PC-9 (cell line): Measurements from ENCODE around the gene PRRC1. TPM values are rescaled to one million over a fixed set of nuclear protein-coding genes. Genes with fewer than 3 reads are reported as not detected.

Source experiments
- BruUV-seq: library from RNA; stranded (reverse); fragments of 400-500 nt; replicated peaks from 2 replicates; lab custom pipeline; 2021; lab: Mats Ljungman, UMichigan
- CTCF ChIA-PET: fragments of 300-600 bp; sonication (Branson Sonifier 250); formaldehyde crosslinking; loops from one replicate; lab custom pipeline; 2022; ENCODE audit warnings: antibody characterized with exemption; lab: Charles Lee
- POLR2A ChIA-PET: fragments of 300-600 bp; sonication (Branson Sonifier 250); formaldehyde crosslinking; loops from one replicate; lab custom pipeline; 2022; ENCODE audit warnings: antibody characterized with exemption; ENCODE audit not compliant: unreplicated experiment; lab: Charles Lee
- DNase-seq, 2 experiments: peaks; one replicate each; pipeline versions ENCODE4 v3.0.0 to v3.0.0-alpha.2; 2015 to 2022; ENCODE audit warnings: mixed read lengths in 1 of 2
- H2AFZ ChIP-seq: fragments of 200-600 bp; sonication (generic); 2 replicates; pipeline ENCODE4 v1.8.1; 2017; ENCODE audit warnings: antibody characterized with exemption
- H3F3A ChIP-seq: fragments of 200-600 bp; sonication (generic); 2 replicates; pipeline ENCODE4 v1.8.1; 2017; ENCODE audit warnings: antibody characterized with exemption, mild to moderate bottlenecking, low read depth; ENCODE audit not compliant: insufficient read depth
- H3K27ac ChIP-seq: fragments of 200-600 bp; sonication (generic); 2 replicates; pipeline ENCODE4 v1.6.1; 2016; ENCODE audit warnings: mixed run types
- H3K27me3 ChIP-seq: fragments of 200-600 bp; sonication (generic); 2 replicates; pipeline ENCODE4 v1.6.1; 2016; ENCODE audit warnings: low read depth, mixed run types; ENCODE audit not compliant: insufficient read depth
- H3K36me3 ChIP-seq: fragments of 200-600 bp; sonication (generic); 2 replicates; pipeline ENCODE4 v1.6.1; 2016; ENCODE audit warnings: low read depth, mixed run types
- H3K4me1 ChIP-seq: fragments of 200-600 bp; sonication (generic); replicated peaks from 2 replicates; pipeline ENCODE4 v1.6.1; 2016; ENCODE audit warnings: mixed run types; ENCODE audit not compliant: insufficient read depth
- H3K4me2 ChIP-seq: fragments of 200-600 bp; sonication (generic); 2 replicates; pipeline ENCODE4 v1.6.1; 2017; ENCODE audit warnings: mixed run types
- H3K4me3 ChIP-seq: fragments of 200-600 bp; sonication (generic); 2 replicates; pipeline ENCODE4 v1.6.1; 2016; ENCODE audit warnings: mixed run types
- H3K79me2 ChIP-seq: fragments of 200-600 bp; sonication (generic); 2 replicates; pipeline ENCODE4 v1.6.1; 2017; ENCODE audit warnings: low read depth, mixed run types
- H3K9me2 ChIP-seq: fragments of 200-600 bp; sonication (generic); 2 replicates; pipeline ENCODE4 v1.8.1; 2017; ENCODE audit warnings: mild to moderate bottlenecking; ENCODE audit not compliant: insufficient read depth
- H3K9me3 ChIP-seq: fragments of 200-600 bp; sonication (generic); 2 replicates; pipeline ENCODE4 v1.8.1; 2016; ENCODE audit warnings: low read depth; ENCODE audit not compliant: insufficient read depth
- H4K20me1 ChIP-seq: fragments of 200-600 bp; sonication (generic); 2 replicates; pipeline ENCODE4 v1.8.1; 2017; ENCODE audit not compliant: insufficient read depth
- EZH2 ChIP-seq: fragments of 200-600 bp; sonication (generic); IDR thresholded peaks from 2 replicates; pipeline ENCODE4 v1.8.0; 2017; ENCODE audit warnings: antibody characterized with exemption, low read depth
- intact Hi-C: fragments of 100-400 bp; cut with micrococcal nuclease; formaldehyde crosslinking; loops from one replicate; pipeline ENCODE4 v1.10.0; 2022; ENCODE audit not compliant: unreplicated experiment
- total RNA-seq: library from RNA; stranded (reverse); gene quantifications from 2 replicates; pipeline ENCODE4 v1.2.3, GENCODE V29; 2021
- TF ChIP-seq, protein P1 (sequence below): fragments of 200-600 bp; sonication (generic); conservative IDR thresholded peaks from 2 replicates; pipeline ENCODE4 v1.6.1; 2017; ENCODE audit warnings: mixed run types, antibody characterized with exemption, mild to moderate bottlenecking, moderate library complexity

Gene PRRC1
- total RNA-seq, 1 experiment from 2014 or later, result 43.7 TPM

DNA sequence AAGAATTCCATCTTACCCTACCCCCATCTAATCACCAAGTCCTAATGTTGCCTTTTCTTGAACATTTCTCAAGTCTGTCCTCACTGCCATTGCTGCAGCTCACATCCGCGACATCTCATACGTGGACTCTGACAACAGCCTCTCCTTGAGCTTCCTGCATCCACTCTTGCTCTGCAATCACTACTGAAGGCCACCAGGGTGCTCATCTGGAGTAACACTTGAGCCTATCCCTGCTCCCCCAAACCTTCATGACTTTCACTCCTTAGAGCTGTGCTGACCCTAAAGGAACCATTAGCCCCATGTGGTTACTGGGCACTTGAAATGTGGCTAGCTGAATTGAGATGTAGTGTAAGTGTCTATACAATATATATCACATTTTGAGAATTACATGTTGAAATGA, 85.0 kb downstream of the PRRC1 start:
- no peak for DNase-seq
- Histone ChIP-seq H3K27ac (no peak overlapping the region), H3K79me2 (no peaks in the 10 kb centered on the region), H3K4me1 (no peaks in the 10 kb centered on the region), H3K9me3 (no peaks in the 10 kb centered on the region), H3F3A (no peaks in the 10 kb centered on the region), H3K36me3 (no peaks in the 10 kb centered on the region), H4K20me1 (no peaks in the 10 kb centered on the region), H3K4me2 (no peak overlapping the region), H3K4me3 (no peak overlapping the region), H3K9me2 (no peaks in the 10 kb centered on the region), H2AFZ (no peak overlapping the region), H3K27me3 (no peaks in the 10 kb centered on the region)
- TF ChIP-seq EZH2, result no peak
- TF ChIP-seq, protein P1, sequence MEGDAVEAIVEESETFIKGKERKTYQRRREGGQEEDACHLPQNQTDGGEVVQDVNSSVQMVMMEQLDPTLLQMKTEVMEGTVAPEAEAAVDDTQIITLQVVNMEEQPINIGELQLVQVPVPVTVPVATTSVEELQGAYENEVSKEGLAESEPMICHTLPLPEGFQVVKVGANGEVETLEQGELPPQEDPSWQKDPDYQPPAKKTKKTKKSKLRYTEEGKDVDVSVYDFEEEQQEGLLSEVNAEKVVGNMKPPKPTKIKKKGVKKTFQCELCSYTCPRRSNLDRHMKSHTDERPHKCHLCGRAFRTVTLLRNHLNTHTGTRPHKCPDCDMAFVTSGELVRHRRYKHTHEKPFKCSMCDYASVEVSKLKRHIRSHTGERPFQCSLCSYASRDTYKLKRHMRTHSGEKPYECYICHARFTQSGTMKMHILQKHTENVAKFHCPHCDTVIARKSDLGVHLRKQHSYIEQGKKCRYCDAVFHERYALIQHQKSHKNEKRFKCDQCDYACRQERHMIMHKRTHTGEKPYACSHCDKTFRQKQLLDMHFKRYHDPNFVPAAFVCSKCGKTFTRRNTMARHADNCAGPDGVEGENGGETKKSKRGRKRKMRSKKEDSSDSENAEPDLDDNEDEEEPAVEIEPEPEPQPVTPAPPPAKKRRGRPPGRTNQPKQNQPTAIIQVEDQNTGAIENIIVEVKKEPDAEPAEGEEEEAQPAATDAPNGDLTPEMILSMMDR, result no peak
- no TSS peak for BruUV-seq
- CTCF ChIA-PET, result no interaction called here
- POLR2A ChIA-PET, result no interaction called here
- intact Hi-C loops, result no loop called here

- CTCF ChIA-PET, result no interaction called here
- TF ChIP-seq EZH2, result no peak
- TF ChIP-seq, protein P1, result no peak
- BruUV-seq, result no TSS peak
Observed at GRCh38 chr5:127602896-127603844, 85.7 kb downstream of the PRRC1 start.

More at GRCh38 chr5:127602896-127603844, 85.7 kb downstream of the PRRC1 start:
- H3K36me3 ChIP-seq, result no peaks in the 10 kb centered on the region
- no peak for DNase-seq
- no peak overlapping the region for H3K4me2 ChIP-seq
- H3K27me3 ChIP-seq, result no peaks in the 10 kb centered on the region
- H3K79me2 ChIP-seq, result no peaks in the 10 kb centered on the region
- no peaks in the 10 kb centered on the region for H3K4me1 ChIP-seq
- POLR2A ChIA-PET, result no interaction called here
- H3K9me2 ChIP-seq, result no peaks in the 10 kb centered on the region
- intact Hi-C loops, result no loop called here
- H3F3A ChIP-seq, result no peaks in the 10 kb centered on the region
- H3K27ac ChIP-seq, result no peak overlapping the region
- H3K9me3 ChIP-seq, result no peaks in the 10 kb centered on the region
- H3K4me3 ChIP-seq, result no peak overlapping the region
- no peaks in the 10 kb centered on the region for H4K20me1 ChIP-seq
- H2AFZ ChIP-seq, result no peak overlapping the region

Other genes starting within 250 kb of the PRRC1 start
- gene MEGF10, start 226.8 kb upstream of the PRRC1 start, total RNA-seq, result not detected in 2 replicates
- not detected in 2 replicates for gene CTXN3, start 131.4 kb downstream of the PRRC1 start, total RNA-seq
- gene CCDC192, start 185.8 kb downstream of the PRRC1 start, total RNA-seq, result not detected in 2 replicates